NCI-H2081 treated with DMSO at 0.1 percent for 48 hours (cell line): Measurements from ENCODE around the gene SCD5.

Experiments
- DNase-seq: peaks from one replicate; lab custom pipeline; 2025; lab: John Stamatoyannopoulos, UW

The SCD5 gene

DNA sequence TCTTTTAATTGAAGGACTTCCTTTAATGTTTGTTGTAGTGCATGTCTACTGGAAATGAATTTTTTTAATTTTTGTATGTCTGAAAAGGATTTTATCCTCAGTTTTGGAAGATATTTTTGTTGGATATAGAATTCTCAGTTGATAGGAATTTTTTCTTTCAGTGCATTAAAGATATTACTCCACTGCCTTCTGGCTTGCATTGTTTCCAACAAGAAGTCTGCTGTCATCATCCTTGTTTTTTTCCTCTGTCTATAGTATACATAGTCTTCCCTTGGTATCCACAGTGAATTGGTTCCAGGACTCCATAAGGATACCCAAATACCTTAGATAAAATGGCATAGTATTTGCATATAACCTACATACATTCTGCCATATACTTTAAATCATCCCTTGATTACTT, 33.5 kb downstream of the SCD5 start:
- DNase-seq, result no peak

DNA sequence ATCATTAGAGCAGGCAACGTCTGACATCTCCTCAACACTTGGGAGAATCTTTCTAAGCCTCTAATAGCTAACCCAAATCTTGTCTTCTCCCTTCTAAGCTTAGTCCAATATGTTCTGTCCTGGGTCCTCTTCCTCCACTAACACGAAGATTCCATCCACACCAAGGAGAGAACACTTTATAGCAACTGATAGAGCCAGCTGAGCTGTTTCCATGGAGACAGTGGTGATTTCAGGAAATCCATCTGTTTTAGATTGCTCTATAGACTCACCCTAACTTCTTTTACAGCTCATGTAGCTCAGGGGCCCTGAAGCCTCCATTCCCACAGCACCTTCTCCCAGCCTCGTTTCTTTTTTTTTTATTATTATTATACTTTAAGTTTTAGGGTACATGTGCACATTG, 37.4 kb downstream of the SCD5 start:
- no peak for DNase-seq

DNA sequence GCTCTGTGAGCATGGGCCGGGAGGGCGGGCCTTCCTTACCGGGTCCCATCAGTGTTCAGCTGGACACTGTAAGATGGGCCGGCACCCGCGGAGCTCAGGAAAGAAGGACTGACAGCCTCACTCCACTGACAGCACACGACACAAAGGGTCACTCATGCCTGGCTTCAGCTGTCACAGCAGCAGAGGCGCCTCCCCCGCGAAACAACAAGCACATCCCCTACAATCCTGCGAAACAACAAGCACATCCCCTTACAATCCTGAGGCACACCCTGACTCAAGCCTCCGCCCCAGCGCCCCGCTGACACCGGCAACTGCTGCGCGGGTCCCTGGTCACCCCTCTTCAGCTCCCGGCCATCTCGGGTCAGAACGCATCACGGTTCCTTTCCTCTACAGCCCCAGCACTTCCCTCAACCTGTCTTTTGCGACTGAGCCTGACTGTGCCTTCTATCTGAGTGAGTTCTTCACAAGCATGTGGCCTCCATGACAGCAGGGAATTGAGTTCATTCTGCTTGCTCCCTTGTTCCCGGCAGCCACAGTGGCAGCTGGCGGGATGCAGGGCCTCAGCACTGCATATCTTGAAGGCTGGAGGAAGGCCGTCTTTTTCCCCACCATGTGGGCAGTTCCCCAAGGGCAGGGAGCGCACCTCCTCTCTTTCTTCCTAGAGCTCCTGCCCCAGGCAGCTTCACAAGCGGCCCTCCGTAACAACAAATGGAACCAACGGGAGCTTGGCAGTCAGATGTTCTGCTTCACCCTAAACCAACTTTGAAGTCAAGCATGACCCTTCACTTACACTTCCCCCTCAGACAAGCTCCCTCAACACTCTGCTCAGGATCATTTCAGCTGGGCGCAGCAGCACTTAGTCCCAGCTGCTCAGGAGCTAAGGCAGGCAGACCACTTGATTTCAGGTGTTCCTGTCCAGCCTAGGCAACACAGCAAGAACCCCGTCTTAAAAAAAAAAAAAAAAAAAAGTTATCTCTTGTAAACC, 39.6 kb downstream of the SCD5 start:
- DNase-seq, result no peak

DNA sequence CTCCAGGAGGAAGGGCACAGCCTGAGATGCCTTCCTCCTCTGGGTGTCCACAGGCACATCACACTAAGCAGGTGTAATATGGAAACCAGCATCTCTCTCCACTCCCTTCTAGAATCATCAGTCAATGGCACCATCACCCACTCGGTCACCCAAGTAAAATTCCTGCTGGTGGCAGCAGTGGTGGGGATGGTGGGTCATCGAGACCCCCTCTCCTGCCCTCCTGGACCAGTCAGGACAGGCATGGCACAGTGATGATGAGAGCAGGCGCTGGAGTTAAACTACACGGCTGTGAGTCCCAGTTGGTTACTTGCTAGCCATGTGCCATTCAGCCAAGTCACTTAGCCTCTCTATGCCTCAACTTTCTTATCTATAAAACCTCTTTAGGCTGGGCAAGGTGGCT, 42.5 kb downstream of the SCD5 start:
- DNase-seq, result no peak

DNA sequence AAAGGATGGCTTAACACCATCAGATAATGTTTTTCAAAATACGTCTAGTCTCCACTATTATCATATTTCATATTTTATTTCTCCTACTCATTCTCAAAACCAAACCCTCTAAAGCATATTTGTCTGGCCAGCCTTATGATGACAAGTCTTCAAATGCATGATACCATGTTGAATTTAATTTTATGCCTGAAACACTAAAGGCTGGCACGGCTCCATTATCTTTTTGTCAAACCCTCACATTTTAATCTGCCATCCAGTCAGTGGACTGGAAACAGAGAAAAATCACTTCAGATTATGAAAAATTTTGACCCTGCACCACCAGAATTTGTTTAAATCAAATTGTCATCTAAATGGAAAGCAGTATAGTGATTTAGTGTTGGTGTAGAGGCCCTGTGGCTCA, 42.9 kb downstream of the SCD5 start:
- no peak for DNase-seq

DNA sequence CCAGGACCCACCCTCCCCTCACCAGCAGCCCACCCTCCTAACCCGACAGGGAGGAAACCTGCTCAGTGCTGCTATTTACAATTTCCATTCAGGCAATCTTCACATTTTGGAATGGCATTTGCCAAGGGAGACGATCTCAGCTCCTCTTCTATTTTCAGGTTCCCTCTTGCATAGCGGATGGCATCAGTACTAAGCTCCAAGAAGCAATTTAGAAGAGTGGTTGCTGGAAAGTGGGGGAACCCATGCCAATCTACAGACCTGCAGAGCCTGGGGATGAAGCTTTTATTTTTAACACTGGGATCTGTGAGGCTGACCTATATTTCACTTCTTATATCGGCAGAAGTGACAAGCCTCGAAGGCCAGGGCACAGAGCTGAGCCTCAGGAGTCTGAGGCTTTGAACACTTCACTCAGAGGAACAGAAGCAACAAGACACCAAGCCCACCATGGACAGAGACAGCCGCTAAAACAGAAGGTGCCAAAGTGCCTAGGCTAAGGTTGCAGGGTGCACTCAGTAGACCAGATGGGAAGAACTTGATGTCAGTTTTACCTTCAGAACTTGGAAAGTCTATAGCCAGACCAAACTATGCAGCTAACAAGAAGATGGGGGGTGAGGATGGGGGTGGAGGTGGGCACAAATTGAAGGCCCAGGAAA, 44.0 kb downstream of the SCD5 start:
- DNase-seq, result no peak

DNA sequence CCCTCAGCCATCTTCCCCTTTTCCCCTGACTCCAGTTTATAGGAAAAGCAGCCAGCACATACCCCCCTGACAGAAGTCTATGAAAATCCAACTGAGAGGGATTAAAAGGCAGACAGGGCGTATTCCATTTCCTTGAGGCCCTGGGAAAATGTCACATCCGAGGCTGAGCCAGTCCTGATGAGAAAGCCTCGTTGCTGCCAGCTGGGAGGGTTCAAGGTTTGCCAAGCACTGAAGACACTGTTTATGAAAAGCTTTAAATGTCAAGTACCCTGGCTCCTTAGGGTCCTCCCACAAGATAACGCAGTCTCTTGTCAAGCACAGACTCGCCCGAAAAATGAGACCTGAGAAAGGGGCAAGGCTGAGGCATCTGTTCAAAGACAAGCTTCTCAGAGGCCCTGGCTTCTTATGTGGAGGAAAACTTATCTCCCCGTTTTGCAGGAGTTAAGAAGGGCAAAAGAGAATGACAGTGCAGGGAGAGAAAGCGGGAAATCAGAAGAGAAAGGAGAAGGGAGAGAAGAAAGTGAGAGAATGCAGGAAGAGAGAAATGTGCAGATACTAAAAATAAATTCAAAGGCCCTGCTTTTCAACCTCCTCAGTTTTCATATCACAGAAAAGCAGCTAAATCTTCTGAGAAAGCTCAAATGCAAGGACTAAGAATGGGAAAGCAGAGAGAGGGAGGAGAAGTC, 44.7 kb downstream of the SCD5 start:
- no peak for DNase-seq

DNA sequence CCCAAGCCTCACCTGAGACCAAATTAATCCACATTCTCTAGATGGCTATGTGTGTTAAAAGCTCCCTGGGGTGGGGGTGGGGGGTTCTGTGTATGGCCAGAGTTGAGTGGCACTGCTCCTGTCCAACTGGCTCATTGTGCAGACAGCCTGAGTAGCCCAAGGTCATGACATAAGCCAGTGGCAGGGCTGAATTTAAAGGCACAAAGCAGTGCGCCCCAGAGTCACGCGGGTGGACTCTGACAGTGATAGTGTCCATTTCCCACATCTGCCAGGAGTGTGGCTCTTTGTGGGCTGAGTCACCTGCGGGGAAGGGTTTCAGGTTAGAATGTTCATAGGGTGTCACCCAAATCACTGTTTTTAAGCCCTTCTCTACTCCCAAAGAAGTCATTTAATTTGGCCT, 45.4 kb downstream of the SCD5 start:
- DNase-seq, result no peak

DNA sequence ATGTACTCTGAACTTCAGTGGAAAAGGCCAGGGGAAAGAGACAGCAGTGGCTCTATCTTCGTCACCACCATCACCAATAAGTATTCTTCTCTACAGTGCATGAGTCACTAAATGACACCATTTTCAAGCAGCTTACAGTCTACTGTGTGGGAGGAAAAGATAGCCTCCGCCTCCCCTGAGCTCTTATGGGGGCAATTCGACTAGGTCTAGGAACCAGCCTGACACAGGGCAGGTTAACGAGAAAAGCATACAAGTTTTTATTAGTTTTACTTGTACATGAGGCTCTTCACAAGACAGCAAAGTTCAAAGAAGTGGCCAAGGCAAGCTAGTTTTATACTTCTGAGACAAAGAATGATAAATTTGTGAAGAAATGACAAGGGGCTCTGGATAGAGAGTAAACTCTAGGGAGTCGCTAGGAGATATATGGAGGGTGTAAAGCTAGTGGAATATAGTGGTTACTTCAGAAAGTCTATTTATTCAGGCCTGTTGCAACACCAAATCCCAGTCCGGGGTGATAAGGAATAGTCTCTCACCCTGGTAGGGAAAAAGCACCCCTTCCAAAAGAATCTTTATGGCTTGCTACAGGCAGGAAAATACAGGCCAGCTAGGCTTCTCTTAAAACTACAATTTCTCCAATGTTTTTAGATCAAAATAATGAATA, 49.7 kb downstream of the SCD5 start:
- DNase-seq, result no peak

DNA sequence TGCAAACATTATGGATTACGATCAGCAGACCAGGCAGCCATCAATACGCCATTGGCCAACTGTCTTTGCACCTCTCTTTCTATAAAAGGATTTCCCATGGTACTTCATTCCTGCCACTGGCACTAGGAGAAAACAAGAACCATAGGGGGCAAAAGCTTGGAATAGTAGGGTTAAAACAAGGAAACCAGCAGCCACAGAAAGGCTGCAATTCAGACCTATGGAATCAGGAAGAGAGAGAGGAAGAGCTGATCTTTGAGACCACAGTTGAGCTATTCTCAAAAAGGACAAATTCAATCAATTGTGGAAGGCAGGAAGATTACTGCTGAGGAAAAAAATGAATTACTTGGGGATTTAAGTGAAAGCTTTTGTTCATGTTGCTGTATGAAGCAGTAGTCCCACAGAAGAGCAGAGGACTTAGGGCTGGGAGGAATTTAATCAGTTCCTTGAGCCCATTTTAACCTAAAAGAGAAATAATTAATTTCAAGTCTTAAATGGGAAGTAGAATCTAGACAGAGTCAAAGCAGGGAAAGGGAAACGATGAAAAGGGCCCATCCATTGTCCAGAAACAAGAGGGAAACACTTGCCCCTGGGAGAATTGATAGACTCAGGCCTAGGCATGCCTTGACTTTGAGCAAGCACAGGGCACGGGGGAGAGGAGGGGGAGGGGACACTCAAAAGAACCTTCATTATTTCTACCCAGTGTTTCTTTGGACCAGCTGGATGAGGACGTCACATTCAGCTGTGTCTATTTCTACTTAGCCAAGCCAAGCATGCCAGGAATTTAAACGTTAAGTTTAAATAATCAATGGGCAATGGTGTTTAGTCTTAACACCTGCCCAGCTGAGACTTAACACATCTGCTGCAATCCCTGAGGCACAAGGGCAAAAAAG, 50.7 kb downstream of the SCD5 start:
- DNase-seq, result no peak

DNA sequence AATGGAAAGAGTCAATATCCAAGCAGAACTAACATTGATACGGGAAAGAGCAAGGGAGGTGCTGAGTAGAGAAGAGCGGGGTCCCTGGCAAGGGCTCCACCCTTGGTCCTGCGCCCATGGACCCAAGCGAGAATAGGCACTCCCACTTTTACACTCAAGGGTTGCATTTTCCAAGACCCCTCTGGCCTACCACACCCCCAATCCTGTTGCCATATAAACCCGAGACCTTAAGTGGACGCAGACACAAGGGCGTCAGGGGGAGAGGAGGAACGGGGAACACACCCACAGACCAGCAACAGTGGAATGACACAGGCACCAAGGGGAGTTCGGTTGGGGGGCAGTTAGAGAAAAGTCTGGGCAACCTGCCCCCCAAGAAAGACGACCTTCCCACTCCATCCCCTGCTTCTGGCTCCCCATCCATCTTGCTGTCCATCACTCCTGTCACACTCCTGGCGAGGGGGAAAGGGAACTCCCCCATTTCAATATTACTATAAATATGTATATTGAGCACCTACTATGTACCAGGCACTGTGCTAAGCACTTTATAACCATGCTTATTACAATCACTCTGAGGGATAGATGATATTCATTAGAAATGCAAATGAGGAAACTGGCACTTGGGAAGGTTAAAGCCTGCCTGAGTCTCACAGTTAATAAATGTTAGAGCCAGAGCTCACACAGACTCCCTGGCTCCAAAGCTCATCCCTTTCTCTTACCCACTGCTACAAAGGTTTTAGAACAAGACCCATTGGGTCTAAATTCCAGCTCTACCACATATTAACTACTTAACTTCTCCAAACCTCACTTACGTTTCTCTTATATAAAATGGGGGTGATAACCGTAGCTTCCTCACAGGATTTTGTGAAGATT, 51.7 kb downstream of the SCD5 start:
- no peak for DNase-seq

DNA sequence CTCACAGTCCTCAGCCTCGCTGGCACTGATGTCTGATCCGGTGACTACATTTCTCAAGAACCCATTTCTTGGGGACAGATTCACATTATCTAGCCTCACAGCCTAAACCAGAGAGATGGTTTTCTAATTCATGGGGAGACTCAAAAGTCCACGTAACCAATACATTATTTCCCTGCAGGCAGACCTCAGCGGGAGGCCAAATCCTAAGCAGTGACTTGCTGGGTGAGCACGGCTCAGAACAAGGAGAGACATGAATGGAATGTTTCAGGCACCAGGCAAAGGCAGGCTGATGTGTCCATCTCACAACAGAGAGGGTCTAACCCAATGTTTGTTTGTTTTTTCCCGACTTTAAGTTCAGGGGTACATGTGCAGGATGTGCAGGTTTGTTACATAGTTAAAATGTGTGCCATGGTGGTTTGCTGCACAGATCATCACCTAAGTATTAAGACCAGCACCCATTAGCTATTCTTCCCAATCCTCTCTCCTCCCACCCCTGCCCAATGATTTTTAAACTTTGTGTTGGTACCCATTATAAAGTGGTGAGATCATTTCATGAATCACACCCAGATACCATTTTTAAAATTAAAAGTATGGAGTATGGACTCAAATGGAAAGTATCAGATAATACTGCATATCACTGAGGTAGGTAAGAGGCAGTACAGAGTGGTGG, 53.3 kb downstream of the SCD5 start:
- no peak for DNase-seq

DNA sequence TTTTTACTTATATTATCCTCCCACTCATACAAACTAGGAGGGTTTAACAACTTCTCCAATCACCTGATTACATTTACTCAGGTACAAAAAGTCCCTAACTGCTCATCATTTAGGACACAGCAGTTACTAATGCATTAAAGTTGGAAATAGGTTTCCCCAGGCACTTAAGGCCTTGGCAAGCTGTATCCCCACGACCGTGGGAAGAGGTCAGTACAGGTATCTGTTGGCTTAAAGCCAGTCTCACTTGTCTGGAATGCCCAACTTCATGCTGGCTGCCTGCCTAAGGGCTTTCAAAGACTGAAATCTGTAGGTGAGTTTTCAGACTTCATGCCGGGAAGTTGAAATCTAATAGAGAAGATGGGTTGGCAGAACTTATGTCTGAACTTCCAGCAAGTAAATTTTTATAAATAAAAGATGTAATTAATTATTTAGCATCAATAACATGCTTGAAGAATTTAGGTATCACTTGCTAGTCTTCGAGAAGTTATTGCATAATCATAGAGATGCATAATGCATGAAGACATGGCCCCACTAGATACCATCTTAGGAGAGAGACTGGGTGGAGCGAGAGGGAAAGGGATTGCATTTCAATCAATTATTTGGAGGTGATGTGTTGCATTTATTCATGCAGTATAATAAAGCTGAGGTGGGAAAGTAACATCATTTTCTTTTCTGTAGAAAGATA, 54.2 kb downstream of the SCD5 start:
- no peak for DNase-seq

DNA sequence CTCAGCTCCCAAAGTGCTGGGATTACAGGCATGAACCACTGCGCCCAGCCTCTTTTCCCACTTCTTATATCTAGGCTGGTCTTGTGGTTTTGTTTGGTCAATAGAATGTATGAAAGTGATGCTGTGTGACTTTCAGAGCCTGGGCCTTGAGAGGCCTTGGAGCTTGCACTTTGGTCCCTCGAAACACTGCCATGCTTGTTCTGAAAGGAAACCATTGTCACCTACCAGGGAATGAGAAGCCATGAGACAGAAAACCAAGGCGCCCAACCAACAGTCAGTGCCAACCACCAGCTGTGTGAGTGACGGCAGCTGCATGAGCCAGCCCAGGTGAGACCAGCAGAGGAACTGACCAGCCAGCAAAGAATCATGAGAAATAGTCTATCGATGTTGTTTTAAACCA, 57.4 kb downstream of the SCD5 start:
- DNase-seq, result no peak

DNA sequence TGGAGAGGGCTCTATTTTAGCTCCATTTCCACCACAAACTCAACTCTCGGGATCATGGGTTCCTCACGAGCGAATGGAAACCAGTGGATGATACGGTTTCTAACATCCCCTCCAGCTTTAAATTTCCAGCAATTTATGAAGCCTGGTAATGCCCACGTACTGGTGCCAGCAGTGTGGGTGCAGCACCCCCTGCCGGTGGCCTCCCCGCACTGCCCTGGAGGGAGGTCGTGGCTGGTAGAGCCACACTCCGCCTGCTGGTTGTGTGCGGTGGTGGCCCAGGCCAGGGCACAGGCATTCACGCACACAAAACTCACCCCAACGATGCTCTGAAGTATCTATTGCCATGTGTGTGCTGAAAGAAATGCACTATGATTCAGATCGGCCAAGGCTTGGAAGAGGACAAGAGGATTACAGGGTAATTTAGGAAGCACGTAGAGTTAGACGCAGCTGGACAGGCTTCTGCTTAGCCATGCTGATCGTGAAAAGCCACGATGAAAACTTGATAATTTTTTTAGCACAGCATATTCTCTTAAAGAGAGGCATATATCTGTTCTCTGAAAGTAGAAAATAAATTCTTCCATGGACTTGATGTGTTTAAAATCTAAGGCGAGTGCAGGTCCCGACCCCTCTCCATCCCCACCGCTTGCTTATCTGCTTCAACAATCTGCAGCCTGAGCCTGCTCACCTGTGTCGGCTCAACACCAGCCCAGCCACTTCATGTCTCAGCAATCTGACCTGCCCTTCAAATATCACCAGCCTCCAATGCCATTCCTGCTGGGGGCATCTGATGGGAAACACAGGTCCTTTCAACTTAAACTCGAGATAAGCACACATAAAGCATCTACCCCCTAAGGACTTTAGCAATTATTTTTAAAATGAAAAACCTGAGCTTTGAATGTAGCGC, 59.1 kb downstream of the SCD5 start:
- DNase-seq, result no peak

DNA sequence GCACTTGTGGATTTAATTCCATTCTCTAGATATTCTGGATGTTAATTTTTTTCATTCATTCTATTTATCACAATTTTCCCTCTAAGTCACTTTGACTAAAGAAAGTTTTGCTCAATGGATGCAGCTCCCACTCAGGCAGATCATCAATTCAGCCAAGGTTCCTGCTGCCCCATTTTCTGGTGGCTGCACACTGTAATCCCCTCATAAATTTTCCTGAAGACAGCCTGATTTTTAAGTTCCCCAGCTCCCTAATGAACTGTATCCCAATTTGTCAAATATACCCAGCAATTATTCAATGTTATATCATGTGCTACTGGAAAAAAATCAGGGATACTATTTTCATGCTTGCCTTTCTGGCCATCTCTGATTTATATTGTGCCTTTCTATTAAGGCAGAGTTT, 61.2 kb downstream of the SCD5 start:
- no peak for DNase-seq

DNA sequence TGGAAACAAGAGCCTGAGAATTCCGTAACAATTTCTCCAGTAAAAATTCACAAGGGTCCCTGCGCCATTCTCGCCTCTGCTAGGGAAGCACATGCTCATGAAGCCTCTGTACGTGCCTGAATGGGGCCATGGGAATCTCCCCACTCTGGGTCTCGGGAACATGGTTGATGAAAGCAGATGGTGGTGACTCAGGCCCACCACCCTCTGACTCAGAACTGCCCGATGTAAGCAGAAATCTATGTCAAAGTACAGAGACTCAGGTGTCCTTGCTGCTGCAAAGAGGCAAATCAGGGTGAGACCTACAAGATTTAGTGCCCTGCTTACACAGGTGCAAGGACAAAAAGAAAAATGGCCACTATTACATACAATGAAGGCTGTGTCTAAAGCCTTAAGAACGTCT, 65.0 kb downstream of the SCD5 start:
- no peak for DNase-seq

DNA sequence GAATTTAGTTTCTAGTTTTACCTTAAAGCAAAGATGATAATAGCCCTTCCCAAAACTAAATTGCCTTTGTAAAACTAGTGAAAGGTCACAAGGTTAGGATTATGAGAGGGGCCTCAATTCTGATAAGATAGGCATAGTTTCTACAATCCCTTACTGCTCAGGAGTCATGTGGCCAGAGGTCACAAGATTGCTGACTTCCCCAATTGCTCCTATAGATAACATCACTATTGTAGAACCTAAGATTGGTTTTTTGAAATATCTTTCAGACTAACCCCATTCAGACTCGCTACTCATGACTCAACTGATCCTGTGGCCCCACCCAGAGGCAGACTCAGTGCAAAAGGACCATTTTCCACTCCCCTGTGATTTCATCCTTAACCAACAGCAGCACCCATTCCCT, 70.3 kb downstream of the SCD5 start:
- DNase-seq, result no peak
